ENCODE results near the gene CLCNKB. TPM values are rescaled to one million over a fixed set of nuclear protein-coding genes. Genes with fewer than 3 reads are reported as not detected.

The CLCNKB gene
- total and polyA plus RNA-seq, 2 of the 4 experiments (the other 2 are of a cell fraction), result 0.09 TPM; not detected in 1

DNA sequence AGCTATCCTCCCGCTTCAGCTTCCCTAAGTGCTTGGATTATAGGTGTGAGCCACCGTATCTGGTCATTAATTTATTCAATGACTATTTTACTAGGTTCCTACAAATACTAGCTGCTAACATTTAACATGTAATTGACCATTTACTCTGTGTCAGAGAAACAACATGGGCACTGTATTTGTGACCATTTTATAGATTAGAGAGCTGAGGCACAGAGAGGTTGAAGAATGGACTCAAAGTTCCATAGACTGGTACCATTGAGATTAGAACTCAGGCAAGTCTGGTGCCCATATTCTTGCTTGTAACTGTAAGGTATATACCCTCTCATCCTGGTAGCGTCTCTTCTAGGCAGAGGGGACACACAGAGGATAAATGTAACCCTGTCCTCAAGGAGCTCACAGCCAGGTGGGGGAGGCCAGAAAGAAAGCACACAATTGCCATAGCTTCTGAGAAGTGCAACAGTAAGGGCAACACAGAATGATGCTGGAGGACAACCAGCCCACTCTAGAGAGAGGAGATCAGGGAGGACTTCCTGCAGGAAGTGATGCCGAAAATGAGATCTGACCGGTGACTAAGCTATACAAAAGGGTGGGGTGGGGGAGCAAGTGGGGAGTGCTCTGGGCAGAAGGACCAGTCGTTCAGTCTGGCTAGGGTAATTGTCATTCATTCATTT is 35.8 kb upstream of the CLCNKB start:
- dilution Hi-C loops (cut with HindIII; ENCODE audit: low sequenced_read_pairs, unreplicated experiment), result no loop called here
- no peak overlapping the region for H3K18ac ChIP-seq (ENCODE audit: low read depth, low read length)
- H4K8ac ChIP-seq (ENCODE audit: low read depth in 2 of 2, low read length in 2 of 2), result no peak overlapping the region
- H3K56ac ChIP-seq (ENCODE audit: extremely low read depth, insufficient read depth, low read length), result no peak overlapping the region
- H3K4me3 ChIP-seq (ENCODE audit: insufficient read depth, low read depth, low read length), result no peak overlapping the region
- intact Hi-C loops (cut with micrococcal nuclease), result loop anchor here (2.0 to 5.0 kb wide), 2 partner anchors 25 to 216 kb away; no protein-coding TSS in a partner anchor
- H3K9ac ChIP-seq (ENCODE audit: low read depth, low read length), result no peak overlapping the region
- BruUV-seq (replicated peaks), result no TSS peak
- in situ Hi-C loops (cut with MboI; ENCODE audit: low sequenced_read_pairs), result no loop called here
- 0 out of 2 replicates have a peak, but pooled peaks cover 2% of the 10 kb centered on the region for H3K4me1 ChIP-seq (ENCODE audit: control insufficient read depth, insufficient read depth, low read length)
- no peak overlapping the region for H3K4me2 ChIP-seq (ENCODE audit: low read depth, low read length)
- DNase-seq (no peak), ATAC-seq (ENCODE audit: low read depth) (no peak)
- no peak overlapping the region; the same call in 1 of the 2 replicates for H3K4ac ChIP-seq (ENCODE audit: low read depth, low read length)
- H3K14ac ChIP-seq (replicated peaks; ENCODE audit: low read depth, low read length), result no peak overlapping the region
- ChIA-PET POLR2A (ENCODE audit: unreplicated experiment) (no interaction called here), CTCF (interaction anchor here (0.6 to 1.5 kb wide), 4 partner anchors 13 to 192 kb away, joined by 3 to 7 read pairs (median 4); no protein-coding TSS in a partner anchor)
- no peaks in the 10 kb centered on the region for H3K79me1 ChIP-seq (ENCODE audit: low read depth in 1 of 2, low read length in 2 of 2)
- no peak overlapping the region for H2AFZ ChIP-seq (replicated peaks; ENCODE audit: low read length, poor library complexity)
- no peak overlapping the region for H2BK120ac ChIP-seq (ENCODE audit: low read depth, low read length)
- no peak overlapping the region; the same call in 1 of the 2 replicates for H4K91ac ChIP-seq (ENCODE audit: insufficient read depth, low read depth, low read length)
- H2BK15ac ChIP-seq (ENCODE audit: low read depth, low read length), result no peak overlapping the region
- H4K20me1 ChIP-seq (ENCODE audit: insufficient read depth, low read length), result 0 out of 2 replicates have a peak, but pooled peaks cover 4% of the 10 kb centered on the region
- no CpG with 5 or more reads among the region's 6 CpGs for WGBS, 2 experiments (ENCODE audit: extremely low coverage in 2 of 2, insufficient read length in 1 of 2)
- H3K27ac ChIP-seq (ENCODE audit: insufficient read depth, low read length), result no peak overlapping the region
- peaks cover 2% of the 10 kb centered on the region; the same call in 1 of the 2 replicates for H3K27me3 ChIP-seq (ENCODE audit: control insufficient read depth, insufficient read depth, low read length)
- H3K9me3 ChIP-seq (ENCODE audit: control insufficient read depth, insufficient read depth, low read length), result no peaks in the 10 kb centered on the region
- H3K36me3 ChIP-seq (ENCODE audit: control insufficient read depth, insufficient read depth, low read length), result no peaks in the 10 kb centered on the region
- H2BK20ac ChIP-seq (ENCODE audit: low read depth, low read length), result no peak overlapping the region
- no peak overlapping the region for H2AK5ac ChIP-seq (ENCODE audit: low read depth, low read length)
- H4K5ac ChIP-seq (ENCODE audit: low read depth, low read length), result no peak overlapping the region
- TF ChIP-seq MAZ (IDR thresholded peaks at IDR 0.05; ENCODE audit: borderline replicate concordance, low read depth, low read length) (no peak), BHLHE40 (IDR thresholded peaks at IDR 0.05; ENCODE audit: low read depth, low read length) (no peak), NFE2L2 (IDR thresholded peaks at IDR 0.05; ENCODE audit: low read depth, low read length) (no peak), RCOR1 (IDR thresholded peaks at IDR 0.05; ENCODE audit: insufficient replicate concordance, low read length) (no peak), FOS (IDR thresholded peaks at IDR 0.05; ENCODE audit: low read depth, low read length) (no peak), POLR2A (IDR thresholded peaks at IDR 0.05; ENCODE audit: low read depth, low read length) (no peak), SMC3 (IDR thresholded peaks at IDR 0.05; ENCODE audit: low read depth, low read length) (no peak)
- TF ChIP-seq, protein P1, sequence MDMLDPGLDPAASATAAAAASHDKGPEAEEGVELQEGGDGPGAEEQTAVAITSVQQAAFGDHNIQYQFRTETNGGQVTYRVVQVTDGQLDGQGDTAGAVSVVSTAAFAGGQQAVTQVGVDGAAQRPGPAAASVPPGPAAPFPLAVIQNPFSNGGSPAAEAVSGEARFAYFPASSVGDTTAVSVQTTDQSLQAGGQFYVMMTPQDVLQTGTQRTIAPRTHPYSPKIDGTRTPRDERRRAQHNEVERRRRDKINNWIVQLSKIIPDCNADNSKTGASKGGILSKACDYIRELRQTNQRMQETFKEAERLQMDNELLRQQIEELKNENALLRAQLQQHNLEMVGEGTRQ (IDR thresholded peaks at IDR 0.05; ENCODE audit: low read depth, low read length), result no peak
- TF ChIP-seq, protein P2, sequence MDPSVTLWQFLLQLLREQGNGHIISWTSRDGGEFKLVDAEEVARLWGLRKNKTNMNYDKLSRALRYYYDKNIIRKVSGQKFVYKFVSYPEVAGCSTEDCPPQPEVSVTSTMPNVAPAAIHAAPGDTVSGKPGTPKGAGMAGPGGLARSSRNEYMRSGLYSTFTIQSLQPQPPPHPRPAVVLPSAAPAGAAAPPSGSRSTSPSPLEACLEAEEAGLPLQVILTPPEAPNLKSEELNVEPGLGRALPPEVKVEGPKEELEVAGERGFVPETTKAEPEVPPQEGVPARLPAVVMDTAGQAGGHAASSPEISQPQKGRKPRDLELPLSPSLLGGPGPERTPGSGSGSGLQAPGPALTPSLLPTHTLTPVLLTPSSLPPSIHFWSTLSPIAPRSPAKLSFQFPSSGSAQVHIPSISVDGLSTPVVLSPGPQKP (IDR thresholded peaks at IDR 0.05; ENCODE audit: borderline replicate concordance, low read depth, low read length), result no peak
- H2AK9ac ChIP-seq (replicated peaks; ENCODE audit: low read depth, low read length, poor library complexity), result no peak overlapping the region
- no peak overlapping the region for H3K23ac ChIP-seq (ENCODE audit: low read depth, low read length)
- H2BK5ac ChIP-seq (ENCODE audit: low read depth, low read length, poor library complexity, severe bottlenecking), result no peak overlapping the region
- H3K9me1 ChIP-seq (ENCODE audit: insufficient read depth, low read length), result no peaks in the 10 kb centered on the region; the same call in 1 of the 2 replicates
